Pericardium fibroblast (primary cell): ENCODE results near the gene C19orf85. TPM values are rescaled to one million over a fixed set of nuclear protein-coding genes. Genes with fewer than 3 reads are reported as not detected.

ENCODE experiments used
- total RNA-seq: library from RNA; depleted of rRNA; stranded (reverse); fragments of >200 nt; gene quantifications from 2 replicates; pipeline ENCODE4 v1.2.3, GENCODE V29; 2015

C19orf85 gene
- not detected in 2 replicates for total RNA-seq

DNA sequence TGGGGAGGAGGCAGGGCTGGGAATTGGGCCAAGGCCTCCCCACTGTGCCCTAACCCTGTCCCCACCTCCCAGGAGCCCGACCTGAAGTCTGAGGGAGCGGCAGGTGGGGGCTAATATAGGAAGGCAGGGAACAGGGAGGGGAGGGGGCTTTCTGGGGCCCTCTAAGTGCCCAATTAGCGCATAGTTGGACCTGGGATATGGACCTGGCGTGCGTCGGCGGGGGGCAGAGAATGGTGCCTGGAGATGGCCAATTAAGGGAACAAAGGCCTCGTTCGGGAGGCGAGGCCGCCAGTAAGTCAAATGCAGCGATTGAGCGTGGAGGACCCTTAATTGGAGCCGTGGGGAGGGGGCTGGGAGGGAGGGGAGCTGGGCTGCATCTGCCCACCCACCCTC lies at the start of gene C19orf85:
C19orf85 (minus strand) TSS at position 90 of the 393 bp plus-strand sequence. CDS start 197 bp downstream, outside the sequence.

DNA sequence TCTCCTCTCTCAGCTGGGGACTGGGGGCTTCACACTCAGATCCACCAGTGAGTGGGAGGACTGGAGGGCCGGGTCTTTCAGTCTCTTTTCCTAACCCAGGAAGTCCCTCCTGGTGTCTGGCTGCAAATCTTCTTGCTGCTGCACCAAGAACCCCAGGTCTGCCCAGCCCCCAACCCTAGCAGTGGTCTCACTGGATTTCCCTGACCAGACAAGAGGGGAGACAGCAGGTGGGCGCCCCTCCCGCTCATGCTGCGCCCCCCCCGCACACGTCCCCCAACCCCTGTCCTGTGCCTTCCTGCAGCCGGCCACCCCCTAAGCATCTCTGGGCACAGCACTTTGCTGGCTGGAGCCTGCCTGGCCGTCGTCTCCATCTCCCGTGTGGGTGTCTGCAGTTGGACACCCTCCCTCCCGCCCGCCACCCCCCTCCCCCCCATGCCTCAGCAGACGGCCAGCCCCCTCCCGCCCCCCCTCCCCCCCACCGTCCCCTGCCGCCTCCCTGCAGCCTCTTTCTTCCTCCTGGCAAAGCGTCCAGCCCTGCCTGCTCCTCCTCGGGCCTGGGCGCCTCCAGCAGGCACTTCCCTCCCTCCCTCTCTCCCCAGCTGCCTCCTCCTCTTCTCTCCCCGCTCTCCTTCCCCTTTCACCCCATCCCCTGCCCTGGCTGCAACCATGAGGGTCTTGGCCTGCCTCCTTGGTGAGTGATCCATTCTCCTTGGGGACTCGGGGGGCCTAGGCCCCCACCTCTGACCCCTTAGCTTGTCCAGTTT lies 23.6 kb upstream of the C19orf85 start, which contains the start of gene SSC5D:
SSC5D (plus strand) TSS at position 513 of the 764 bp plus-strand sequence; CDS start at position 667, 154 bp downstream.

DNA sequence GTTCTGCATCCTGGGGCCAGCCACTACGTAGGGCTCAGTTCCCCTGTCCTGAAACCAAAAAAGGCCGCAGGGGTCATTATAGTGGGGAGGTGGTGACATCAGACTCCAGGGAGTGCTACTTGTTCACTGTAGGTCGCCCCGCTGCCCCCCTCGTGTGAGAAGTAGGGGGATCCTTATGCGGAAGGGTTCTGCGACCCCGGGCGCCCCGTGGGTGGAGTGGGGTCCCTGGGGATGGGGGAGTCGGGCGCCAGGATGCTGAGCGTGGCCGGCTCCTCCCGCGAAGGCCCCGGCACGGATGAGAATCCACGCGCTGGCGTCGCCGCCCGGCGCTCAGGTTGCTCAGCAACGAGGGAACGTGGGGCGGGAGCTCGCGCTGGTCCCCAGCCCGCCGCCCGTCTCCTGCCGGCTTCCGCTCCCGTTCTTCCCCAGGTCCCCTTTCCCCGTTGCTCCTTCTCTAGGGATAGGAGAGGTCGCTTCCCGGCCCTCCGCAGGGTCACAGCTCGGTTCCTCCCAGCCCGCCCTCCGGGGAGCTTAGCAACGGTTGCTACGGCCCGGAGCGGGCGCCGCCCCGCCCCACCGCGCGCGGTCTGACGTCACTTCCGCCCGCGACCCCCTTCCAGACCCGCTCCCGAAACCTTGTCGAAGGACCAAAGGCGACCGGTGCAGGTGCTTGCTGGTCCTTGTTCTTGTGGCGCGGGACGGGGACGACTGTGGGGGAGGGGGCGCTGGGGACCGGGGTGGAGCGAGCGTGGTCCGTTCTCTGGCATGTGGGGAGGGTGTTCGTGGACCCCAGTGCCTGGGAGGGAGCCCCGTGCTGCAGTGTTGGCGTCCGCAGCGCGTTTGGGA lies 20.3 kb upstream of the C19orf85 start, which contains the start of gene NAT14:
NAT14 (plus strand) TSS at position 596 of the 846 bp plus-strand sequence. CDS start 521 bp downstream, outside the sequence.

DNA sequence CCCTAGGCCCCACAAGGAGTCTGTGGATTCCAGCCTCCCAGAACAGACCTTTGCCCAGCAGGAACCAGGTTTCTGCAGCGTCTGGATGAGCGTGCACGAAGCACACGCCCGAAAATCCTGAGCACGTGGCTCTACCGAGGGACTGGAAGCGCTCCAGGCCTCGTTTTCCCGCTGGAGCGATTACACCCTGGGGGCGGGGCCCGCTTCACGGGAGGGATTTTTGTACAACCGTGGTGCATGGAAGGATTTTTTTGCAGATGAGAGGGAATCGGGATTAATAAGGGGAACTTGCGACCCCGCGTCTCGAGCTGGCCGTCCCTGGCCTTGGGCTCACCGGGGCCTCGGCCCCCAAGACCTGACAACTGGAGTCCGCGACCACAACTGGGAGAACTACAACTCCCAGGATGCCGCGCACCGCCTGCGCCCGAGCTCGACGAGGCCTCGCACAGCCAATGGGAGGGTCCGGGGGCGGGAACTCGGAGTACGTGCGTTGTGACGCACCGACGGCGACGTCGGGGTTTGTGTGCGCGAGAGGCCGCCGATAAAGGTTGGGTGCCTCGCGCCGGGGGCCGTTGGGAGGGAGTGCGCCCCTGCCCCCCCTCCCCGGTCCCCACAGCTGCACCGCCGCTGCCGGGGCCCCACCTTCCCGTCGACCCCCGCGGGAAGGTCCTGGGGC lies 11.7 kb upstream of the C19orf85 start, which contains the start of gene ZNF628:
ZNF628 (plus strand) TSS at position 518 of the 676 bp plus-strand sequence. CDS start 3,294 bp downstream, outside the sequence.

DNA sequence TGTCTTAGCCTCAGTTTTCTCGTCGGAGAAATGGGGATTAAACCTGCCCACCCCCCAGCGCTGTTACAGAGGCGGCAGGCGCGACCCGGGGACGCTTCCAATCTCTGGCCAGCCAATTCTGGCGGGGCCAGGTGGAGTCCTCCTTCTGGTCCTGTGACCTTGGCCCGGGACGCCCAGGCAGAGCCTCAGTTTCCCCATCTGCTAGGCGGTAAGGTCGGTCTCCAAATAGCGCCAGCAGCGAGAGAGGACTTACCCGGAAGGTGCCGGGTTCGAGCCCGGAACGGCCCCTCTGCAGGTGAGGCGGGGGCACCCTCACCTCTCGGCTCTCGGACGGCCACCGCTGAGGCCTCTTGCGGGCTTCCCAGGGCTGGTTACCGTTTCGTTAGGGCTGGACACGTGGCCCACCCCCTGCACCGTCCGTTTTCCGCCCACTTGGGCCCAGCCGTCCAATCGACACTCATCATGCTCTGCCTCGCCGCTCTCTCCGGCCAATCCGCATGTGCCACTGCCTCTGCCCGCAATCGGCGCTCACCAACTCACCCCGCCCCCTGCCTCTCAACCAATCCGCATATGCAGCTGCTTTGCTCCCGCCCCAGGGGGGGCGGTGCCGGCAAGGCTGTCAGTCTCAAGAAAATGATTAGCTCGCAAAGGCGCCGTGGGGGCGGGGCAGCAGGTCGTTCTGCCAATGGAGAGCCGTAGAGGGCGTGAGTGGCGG lies 3.1 kb downstream of the C19orf85 start, which contains the start of gene ISOC2:
ISOC2 (minus strand) TSS at position 384 of the 715 bp plus-strand sequence. CDS start 5,156 bp downstream, outside the sequence.

DNA sequence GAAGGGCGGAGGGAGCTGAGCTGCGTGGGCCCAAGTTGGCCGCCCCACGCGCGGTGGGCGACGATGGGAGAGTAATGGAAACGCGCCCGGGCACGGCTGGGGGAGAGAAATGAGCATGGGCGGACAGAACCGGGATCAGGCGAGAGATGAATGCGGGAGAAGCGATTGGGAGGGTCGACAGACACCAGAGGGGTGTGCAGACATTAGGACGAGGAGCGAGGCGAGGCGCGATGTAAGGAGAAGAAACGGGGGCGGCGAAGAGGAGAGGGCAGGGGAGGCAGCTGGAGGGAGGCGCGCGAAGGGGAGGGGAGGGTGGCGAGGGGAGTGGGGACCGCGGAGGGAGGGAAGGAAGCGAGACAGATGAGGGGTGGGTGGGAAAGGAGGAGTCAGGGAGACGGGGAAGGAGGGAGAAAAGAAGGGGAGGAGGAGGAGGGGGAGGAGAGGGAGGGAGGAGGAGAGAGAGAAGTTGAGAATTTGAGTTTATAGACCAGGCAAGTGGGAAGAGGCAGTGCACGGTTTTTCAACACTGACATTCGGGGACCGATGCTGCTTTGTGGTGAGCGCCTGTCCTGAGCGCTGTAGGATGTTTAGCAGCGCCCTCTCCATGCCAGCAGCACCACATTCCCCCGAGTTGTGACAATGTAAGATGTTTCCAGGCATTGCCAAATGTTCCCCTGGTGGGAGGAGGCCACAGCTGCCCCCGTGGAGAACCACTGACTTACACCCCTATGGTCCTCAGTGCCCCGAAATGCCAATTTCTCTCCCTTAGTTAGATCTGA lies 21.3 kb downstream of the C19orf85 start, which contains the start of gene SHISA7:
SHISA7 (minus strand) TSS at position 256 of the 779 bp plus-strand sequence. CDS start 437 bp downstream, outside the sequence.

Other genes with a start within 250 kb of the C19orf85 start
- gene TMEM86B, start 236.0 kb downstream of the C19orf85 start, total RNA-seq, result 0.51 and 0.93 TPM in 2 replicates
- gene PPP6R1, start 205.7 kb downstream of the C19orf85 start, total RNA-seq, result 30.5 and 31.7 TPM in 2 replicates
- gene HSPBP1, start 184.6 kb downstream of the C19orf85 start, total RNA-seq, result 26.7 and 37.5 TPM in 2 replicates
- gene BRSK1, start 180.8 kb downstream of the C19orf85 start, total RNA-seq, result 2.2 and 8.6 TPM in 2 replicates
- gene TMEM150B, start 139.4 kb downstream of the C19orf85 start, total RNA-seq, result not detected in 2 replicates
- 6.4 and 6.5 TPM in 2 replicates for gene KMT5C, start 124.9 kb downstream of the C19orf85 start, total RNA-seq
- not detected in 2 replicates for gene COX6B2, start 110.0 kb downstream of the C19orf85 start, total RNA-seq
- gene GARIN5B, start 101.5 kb downstream of the C19orf85 start, total RNA-seq, result not detected in 2 replicates
- 0.77 TPM in 1 of 2 replicates, not detected in the other for gene IL11, start 94.3 kb downstream of the C19orf85 start, total RNA-seq
- 0.17 TPM in 1 of 2 replicates, not detected in the other for gene TMEM190, start 87.9 kb downstream of the C19orf85 start, total RNA-seq
- gene TMEM238, start 80.5 kb downstream of the C19orf85 start, total RNA-seq, result 0.23 and 0.60 TPM in 2 replicates
- 452 and 1,009 TPM in 2 replicates for gene RPL28, start 78.8 kb downstream of the C19orf85 start, total RNA-seq
- 42.2 and 50.1 TPM in 2 replicates for gene UBE2S, start 57.0 kb downstream of the C19orf85 start, total RNA-seq
- gene SHISA7, start 21.5 kb downstream of the C19orf85 start, total RNA-seq, result not detected in 2 replicates
- gene ISOC2, start 3.1 kb downstream of the C19orf85 start, total RNA-seq, result 86.5 and 89.5 TPM in 2 replicates
- gene ZNF628, start 11.9 kb upstream of the C19orf85 start, total RNA-seq, result 1.9 and 4.2 TPM in 2 replicates
- gene NAT14, start 20.4 kb upstream of the C19orf85 start, total RNA-seq, result 16.6 and 25.1 TPM in 2 replicates
- gene SSC5D, start 23.7 kb upstream of the C19orf85 start, total RNA-seq, result 9.1 and 19.5 TPM in 2 replicates
- gene SBK2, start 72.4 kb upstream of the C19orf85 start, total RNA-seq, result not detected in 2 replicates
- not detected in 2 replicates for gene SBK3, start 80.8 kb upstream of the C19orf85 start, total RNA-seq
- 10.7 and 11.9 TPM in 2 replicates for gene ZNF579, start 116.1 kb upstream of the C19orf85 start, total RNA-seq
- gene FIZ1, start 134.8 kb upstream of the C19orf85 start, total RNA-seq, result 4.8 and 6.1 TPM in 2 replicates
- 25.6 and 46.4 TPM in 2 replicates for gene ZNF524, start 135.5 kb upstream of the C19orf85 start, total RNA-seq
- 4.6 and 4.9 TPM in 2 replicates for gene ZNF865, start 140.9 kb upstream of the C19orf85 start, total RNA-seq
- 4.7 and 5.2 TPM in 2 replicates for gene ZNF784, start 159.8 kb upstream of the C19orf85 start, total RNA-seq
- gene ZNF580, start 176.3 kb upstream of the C19orf85 start, total RNA-seq, result 27.0 and 32.3 TPM in 2 replicates
- 29.1 and 59.8 TPM in 2 replicates for gene ZNF581, start 178.9 kb upstream of the C19orf85 start, total RNA-seq
- gene CCDC106, start 183.5 kb upstream of the C19orf85 start, total RNA-seq, result 19.0 and 19.8 TPM in 2 replicates
- gene U2AF2, start 190.3 kb upstream of the C19orf85 start, total RNA-seq, result 82.9 and 105 TPM in 2 replicates
- gene EPN1, start 210.5 kb upstream of the C19orf85 start, total RNA-seq, result 119 and 121 TPM in 2 replicates